HG03045 (cell line): ENCODE data around the gene ZAR1L.

ENCODE experiments used
- ATAC-seq: cut with Tn5 transposase; IDR thresholded peaks from one replicate; pipeline ENCODE4 v1.9.1; 2021; ENCODE audit warnings: mild to moderate bottlenecking, moderate library complexity; ENCODE audit not compliant: unreplicated experiment

Gene ZAR1L

DNA sequence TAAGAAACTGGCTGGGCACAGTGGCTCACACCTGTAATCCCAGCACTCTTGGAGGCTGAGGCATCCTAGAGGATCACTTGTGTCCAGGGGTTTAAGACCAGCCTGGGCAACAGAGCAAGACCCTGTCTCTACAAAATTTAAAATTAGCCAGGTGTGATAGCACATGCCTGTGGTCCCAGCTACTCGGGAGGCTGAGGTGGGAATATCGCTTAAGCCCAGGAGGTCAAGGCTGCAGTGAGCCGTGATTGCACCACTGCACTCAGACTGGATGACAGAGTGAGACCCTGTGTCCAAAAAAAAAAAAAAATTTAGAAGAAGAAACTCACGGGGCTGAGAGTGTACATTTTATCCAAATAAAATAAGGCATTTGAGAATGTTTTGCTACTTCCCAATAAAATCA lies 58.9 kb downstream of the ZAR1L start:
- ATAC-seq, result no peak

DNA sequence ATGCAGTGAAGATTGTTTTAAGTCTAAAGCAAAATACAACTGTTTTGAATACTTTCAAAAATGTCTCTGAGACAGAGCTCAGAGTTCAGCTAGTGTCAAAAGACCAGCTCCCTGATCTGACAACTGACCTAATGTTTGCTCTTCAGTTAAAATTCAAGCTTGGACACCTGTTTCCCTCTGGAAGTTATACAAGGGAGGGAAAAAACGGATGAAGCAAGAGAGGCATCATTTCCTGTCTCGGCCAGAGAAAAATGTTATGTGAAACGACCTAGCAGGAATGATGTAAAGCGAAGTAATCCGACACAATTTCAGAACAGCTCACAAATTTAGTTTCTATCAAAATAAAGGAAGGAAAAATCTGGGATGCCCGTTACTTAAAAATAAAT lies 59.4 kb downstream of the ZAR1L start:
- no peak for ATAC-seq

DNA sequence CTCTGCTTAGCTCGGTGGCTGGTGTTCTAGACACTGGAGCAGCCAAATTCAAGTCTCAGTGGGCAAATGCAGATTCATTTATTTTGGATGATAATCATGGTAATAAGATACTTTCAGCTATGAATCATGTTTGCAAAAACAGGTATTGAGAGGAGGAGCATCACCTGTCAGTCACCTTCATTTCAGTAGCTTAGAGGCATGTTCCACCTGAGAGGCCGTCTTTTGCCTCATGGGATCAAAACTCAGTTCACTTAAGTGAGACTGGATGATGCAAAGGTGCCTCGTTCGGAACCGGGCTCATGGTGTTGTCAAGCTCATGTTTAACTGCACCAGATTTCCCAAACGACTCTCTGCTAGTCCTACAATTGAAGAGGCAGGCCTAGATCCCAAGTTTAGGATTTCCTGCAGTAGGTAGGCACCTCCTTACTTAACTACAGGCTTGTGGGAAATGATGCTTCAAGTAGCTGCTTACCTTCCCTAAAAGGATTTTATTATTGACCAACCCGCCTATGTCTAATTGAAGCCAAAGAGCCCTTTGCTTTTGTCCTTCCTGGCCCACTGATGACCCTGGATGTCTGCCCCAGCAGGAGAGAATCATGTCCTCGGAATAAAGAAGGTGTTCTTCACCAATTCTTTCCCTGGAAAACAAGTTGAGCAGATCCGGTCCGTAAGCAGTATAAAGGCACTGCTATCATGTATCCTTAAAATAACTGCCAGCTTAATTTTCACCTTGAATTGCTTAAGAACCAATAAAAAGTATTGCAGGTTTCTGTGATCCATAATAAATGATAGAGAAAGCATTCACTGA lies 60.0 kb downstream of the ZAR1L start:
- ATAC-seq, result no peak

DNA sequence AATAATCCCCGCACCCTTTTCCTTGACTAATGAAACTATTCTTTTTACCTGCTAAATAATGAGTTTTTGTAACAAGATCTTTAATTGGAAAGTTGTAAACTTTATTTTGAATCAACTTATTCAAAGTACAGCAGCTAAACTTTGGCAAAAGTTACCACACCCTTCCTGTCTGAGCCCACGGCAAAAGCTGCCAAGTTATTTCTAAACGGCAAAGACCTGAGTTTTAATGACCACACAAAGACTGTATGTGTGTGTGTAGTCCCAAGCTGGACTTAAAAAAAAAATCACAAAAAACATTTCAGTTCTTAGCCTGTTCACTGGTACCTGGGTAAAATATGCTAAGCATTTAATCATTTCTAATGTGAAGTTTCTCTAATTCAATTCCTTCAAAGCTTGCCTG lies 60.7 kb downstream of the ZAR1L start:
- no peak for ATAC-seq

DNA sequence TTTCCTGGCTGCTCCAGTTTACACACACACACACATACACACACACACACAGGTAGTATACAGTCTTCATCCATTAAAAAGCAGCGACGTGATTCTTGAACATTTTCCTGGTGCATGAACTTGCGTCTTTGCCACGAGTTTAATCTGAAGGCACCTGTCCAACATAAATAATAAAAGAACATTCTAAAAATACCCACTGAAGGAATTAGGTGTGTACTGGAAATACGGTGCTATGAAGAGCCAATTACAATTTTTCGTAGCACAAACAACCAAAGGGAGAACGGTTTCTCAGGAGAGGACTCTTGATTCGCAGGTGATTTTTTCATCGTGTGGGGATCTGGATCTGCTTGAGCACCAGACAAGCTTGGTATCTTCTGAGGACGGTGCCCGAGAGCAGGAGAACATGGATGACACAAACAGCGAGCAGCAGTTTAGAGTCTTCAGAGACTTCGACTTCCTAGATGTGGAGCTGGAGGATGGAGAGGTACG lies 61.2 kb downstream of the ZAR1L start:
- ATAC-seq, result no peak
